ENCODE data around the gene IKBKE.

Gene IKBKE

DNA sequence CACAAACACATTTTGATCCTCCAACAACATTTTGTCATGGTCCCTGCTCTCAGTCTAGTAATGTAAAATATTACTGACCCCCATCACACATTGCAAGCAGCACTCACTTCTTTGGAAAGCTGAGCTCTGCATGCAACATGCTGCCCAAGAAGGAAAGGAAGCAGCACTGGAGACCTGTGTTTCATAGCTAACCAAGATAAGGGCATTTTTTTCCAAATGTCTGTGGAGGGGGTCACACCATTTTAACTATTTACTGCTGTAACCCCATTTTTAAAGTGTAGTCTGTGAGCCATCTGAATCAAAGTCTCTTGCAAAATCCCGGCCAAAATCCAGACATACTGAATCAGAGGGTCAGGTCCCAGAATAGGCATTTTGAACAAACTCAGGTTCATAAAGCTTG lies 32.5 kb downstream of the IKBKE start:
- no peaks in the 10 kb centered on the region for H4K20me1 ChIP-seq (ENCODE audit: control insufficient read depth, insufficient read depth, low read depth, low read length)
- no peak for TF ChIP-seq EZH2phosphoT487 (IDR thresholded peaks at IDR 0.05; ENCODE audit: borderline replicate concordance, low read length)
- TF ChIP-seq, protein P1, sequence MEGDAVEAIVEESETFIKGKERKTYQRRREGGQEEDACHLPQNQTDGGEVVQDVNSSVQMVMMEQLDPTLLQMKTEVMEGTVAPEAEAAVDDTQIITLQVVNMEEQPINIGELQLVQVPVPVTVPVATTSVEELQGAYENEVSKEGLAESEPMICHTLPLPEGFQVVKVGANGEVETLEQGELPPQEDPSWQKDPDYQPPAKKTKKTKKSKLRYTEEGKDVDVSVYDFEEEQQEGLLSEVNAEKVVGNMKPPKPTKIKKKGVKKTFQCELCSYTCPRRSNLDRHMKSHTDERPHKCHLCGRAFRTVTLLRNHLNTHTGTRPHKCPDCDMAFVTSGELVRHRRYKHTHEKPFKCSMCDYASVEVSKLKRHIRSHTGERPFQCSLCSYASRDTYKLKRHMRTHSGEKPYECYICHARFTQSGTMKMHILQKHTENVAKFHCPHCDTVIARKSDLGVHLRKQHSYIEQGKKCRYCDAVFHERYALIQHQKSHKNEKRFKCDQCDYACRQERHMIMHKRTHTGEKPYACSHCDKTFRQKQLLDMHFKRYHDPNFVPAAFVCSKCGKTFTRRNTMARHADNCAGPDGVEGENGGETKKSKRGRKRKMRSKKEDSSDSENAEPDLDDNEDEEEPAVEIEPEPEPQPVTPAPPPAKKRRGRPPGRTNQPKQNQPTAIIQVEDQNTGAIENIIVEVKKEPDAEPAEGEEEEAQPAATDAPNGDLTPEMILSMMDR (IDR thresholded peaks at IDR 0.05; ENCODE audit: low read depth, low read length, poor library complexity, severe bottlenecking): no peak

DNA sequence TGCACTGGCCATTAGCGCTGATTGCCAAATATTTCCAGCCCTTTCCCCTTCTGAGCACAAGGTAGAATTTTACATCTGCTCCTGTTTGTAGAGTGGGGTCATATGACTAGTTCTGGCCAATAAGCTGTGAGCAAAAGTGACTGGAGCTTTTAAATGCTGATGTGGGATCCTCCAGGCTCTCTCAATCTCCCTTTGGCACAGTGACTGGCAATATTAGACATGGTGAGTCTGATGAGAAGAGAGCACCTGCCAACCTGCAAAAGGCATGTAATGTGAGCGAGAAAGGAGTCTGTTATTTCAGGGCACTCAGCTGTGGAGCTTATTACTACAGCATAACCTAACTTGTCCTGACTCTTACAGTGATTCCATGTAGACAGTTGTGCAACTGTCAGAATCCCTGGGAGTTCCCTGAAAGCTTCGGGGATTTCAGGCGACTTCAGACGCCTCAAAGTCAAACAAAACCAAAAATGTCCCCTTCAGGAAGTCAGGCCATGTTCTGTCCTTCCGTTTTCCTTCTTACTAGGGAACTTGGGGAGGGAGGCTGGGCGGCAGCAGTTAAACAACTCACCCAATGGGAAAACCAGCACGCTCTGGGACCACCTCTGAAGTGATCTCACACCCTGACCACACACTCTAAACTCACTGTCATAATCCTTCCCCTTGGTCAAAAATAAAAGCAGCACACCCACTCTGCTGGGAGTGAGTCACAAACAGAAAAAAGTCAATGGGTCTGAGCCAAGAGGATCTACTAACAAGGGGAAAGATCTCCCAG lies 33.5 kb downstream of the IKBKE start:
- Histone ChIP-seq H3K4me3 (ENCODE audit: low read length) (no peak overlapping the region), H3F3A (ENCODE audit: control insufficient read depth, insufficient read depth) (no peaks in the 10 kb centered on the region), H3K9me2 (replicated peaks; ENCODE audit: control insufficient read depth, low read length) (no peaks in the 10 kb centered on the region), H3K79me2 (ENCODE audit: control insufficient read depth, low read length) (no peaks in the 10 kb centered on the region), H3K27me3 (ENCODE audit: control insufficient read depth, low read length) (peaks cover 66% of the 10 kb centered on the region), H4K20me1 (ENCODE audit: control insufficient read depth, insufficient read depth, low read depth, low read length) (no peaks in the 10 kb centered on the region), H3K36me3 (ENCODE audit: control insufficient read depth, low read length) (no peaks in the 10 kb centered on the region), H3K4me2 (ENCODE audit: low read length) (no peak overlapping the region), H3K4me1 (ENCODE audit: control insufficient read depth, low read length) (peaks cover 3% of the 10 kb centered on the region; the same call in 1 of the 2 replicates), H3K9me3 (ENCODE audit: control insufficient read depth, insufficient read depth, low read length) (no peaks in the 10 kb centered on the region), H3K27ac (ENCODE audit: low read depth, low read length) (no peak overlapping the region)
- no peak for TF ChIP-seq EZH2phosphoT487 (IDR thresholded peaks at IDR 0.05; ENCODE audit: borderline replicate concordance, low read length)
- TF ChIP-seq, protein P1 (IDR thresholded peaks at IDR 0.05; ENCODE audit: low read depth, low read length, poor library complexity, severe bottlenecking): no peak

More for the DNA sequence above, 32.5 kb downstream of the IKBKE start:
- Histone ChIP-seq H3K27me3 (ENCODE audit: control insufficient read depth, low read length) (peaks cover 57% of the 10 kb centered on the region), H3K9me2 (replicated peaks; ENCODE audit: control insufficient read depth, low read length) (no peaks in the 10 kb centered on the region), H3K9me3 (ENCODE audit: control insufficient read depth, insufficient read depth, low read length) (no peaks in the 10 kb centered on the region), H3K36me3 (ENCODE audit: control insufficient read depth, low read length) (no peaks in the 10 kb centered on the region), H3F3A (ENCODE audit: control insufficient read depth, insufficient read depth) (no peaks in the 10 kb centered on the region), H3K4me2 (ENCODE audit: low read length) (no peak overlapping the region), H3K4me3 (ENCODE audit: low read length) (no peak overlapping the region), H3K79me2 (ENCODE audit: control insufficient read depth, low read length) (no peaks in the 10 kb centered on the region), H3K27ac (ENCODE audit: low read depth, low read length) (no peak overlapping the region), H3K4me1 (ENCODE audit: control insufficient read depth, low read length) (peaks cover 7% of the 10 kb centered on the region)

DNA sequence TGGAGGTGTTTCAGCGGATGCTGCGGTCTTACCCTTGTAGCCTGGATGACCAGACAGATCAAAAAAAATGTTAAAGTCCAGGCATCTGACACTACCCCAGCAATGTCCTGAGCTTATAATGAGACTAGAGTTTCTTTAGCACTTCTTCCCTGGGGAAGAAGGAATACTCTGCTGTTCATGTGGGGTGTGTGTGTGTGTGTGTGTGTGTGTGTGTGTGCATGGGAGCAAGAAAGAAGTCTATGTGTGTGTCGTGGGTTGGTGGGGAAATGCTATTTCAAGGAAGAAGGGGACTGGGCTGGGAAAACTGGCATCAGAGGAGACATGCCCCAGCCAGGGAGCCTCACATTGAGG lies 34.1 kb downstream of the IKBKE start:
- Histone ChIP-seq H3K9me2 (replicated peaks; ENCODE audit: control insufficient read depth, low read length) (no peaks in the 10 kb centered on the region), H4K20me1 (ENCODE audit: control insufficient read depth, insufficient read depth, low read depth, low read length) (no peaks in the 10 kb centered on the region), H3K9me3 (ENCODE audit: control insufficient read depth, insufficient read depth, low read length) (no peaks in the 10 kb centered on the region), H3K27ac (ENCODE audit: low read depth, low read length) (no peak overlapping the region), H3K79me2 (ENCODE audit: control insufficient read depth, low read length) (no peaks in the 10 kb centered on the region), H3K4me3 (ENCODE audit: low read length) (no peak overlapping the region), H3K36me3 (ENCODE audit: control insufficient read depth, low read length) (no peaks in the 10 kb centered on the region), H3F3A (ENCODE audit: control insufficient read depth, insufficient read depth) (no peaks in the 10 kb centered on the region), H3K4me1 (ENCODE audit: control insufficient read depth, low read length) (peaks cover 3% of the 10 kb centered on the region; the same call in 1 of the 2 replicates), H3K4me2 (ENCODE audit: low read length) (no peak overlapping the region), H3K27me3 (ENCODE audit: control insufficient read depth, low read length) (peaks cover 72% of the 10 kb centered on the region)
- TF ChIP-seq, protein P1 (IDR thresholded peaks at IDR 0.05; ENCODE audit: low read depth, low read length, poor library complexity, severe bottlenecking): no peak
- no peak for TF ChIP-seq EZH2phosphoT487 (IDR thresholded peaks at IDR 0.05; ENCODE audit: borderline replicate concordance, low read length)

All from DOHH2 (cell line).